GM18508 (cell line): ENCODE data around the gene ZFPL1.
A peak's percentile ranks its signal among the peaks of the same experiment; 100 is the strongest.
"Not testable (repeated sequence)": the region's sequence is repeated elsewhere in the genome, so short reads cannot be mapped to it uniquely, and the experiment has no call there.

Experiments
- ATAC-seq: cut with Tn5 transposase; IDR thresholded peaks from one replicate; pipeline ENCODE4 v1.9.1; 2021; ENCODE audit warnings: moderate number of reproducible peaks; ENCODE audit not compliant: insufficient read depth, unreplicated experiment

The ZFPL1 gene

DNA sequence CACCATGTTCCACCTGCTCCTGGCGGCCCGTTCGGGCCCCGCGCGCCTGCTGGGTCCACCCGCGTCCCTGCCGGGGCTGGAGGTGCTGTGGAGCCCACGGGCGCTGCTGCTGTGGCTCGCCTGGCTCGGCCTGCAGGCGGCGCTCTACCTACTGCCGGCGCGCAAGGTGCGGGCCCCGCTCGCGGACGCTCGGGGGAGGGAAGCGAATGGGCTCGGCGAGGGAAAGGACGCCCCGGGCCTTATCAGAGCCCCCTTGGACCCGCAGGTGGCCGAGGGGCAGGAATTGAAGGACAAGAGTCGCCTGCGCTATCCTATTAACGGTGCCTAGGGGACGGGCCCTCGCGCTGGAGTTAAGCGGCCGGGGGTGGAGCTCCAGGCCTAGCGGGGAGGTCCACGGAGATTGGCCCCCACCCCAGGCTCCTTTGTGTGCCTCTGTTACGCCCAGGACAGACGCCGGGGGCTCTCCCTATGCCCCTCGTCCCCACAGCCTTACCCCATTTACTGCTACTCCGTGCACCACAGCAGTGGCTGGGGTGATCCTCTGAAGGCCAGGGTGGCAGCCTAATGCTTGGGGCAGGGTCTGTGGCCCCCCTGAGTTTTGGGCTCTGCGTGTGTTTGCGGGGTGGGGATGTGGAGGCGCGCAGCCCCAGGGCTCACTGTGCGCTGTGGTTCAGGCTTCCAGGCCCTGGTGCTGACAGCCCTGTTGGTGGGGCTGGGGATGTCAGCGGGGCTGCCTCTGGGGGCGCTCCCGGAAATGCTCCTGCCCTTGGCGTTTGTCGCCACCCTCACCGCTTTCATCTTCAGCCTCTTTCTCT is 28.7 kb downstream of the ZFPL1 start:
- no peak for ATAC-seq

DNA sequence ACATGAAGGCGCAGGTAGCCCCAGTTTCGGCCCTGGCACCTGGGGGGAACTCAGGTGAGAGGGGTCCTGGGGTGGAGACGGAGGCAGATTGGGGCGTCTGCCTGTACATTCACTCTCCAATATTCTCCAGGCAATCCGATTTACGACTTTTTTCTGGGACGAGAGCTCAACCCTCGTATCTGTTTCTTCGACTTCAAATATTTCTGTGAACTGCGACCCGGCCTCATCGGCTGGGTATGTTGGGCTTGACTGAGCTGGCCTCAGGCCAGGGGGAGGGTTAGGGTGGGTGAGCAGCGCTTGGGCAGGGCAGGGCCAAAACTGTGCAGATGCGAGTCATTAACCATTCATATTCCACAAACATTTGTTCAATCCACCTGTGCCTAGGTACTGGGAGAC is 29.3 kb downstream of the ZFPL1 start:
- no peak for ATAC-seq

DNA sequence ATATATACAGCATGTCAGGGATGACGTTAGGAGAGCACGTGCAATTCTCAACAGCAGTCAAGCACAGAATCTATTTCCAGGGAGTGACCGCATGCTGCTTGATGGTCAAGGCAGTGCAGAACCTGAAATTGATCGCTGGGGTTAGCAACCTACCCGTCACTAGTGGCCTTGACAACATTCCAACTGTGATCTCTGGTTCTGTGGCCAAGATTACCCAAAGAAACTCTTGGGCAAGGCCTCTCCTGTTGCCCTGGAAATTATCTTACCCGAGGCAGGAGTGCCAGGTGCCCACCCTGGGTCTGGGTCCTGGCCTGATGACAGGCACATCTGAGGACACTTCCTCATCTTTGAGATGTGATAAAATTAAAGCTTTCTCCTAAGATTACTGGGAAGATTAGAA is 29.8 kb downstream of the ZFPL1 start:
- no peak for ATAC-seq

DNA sequence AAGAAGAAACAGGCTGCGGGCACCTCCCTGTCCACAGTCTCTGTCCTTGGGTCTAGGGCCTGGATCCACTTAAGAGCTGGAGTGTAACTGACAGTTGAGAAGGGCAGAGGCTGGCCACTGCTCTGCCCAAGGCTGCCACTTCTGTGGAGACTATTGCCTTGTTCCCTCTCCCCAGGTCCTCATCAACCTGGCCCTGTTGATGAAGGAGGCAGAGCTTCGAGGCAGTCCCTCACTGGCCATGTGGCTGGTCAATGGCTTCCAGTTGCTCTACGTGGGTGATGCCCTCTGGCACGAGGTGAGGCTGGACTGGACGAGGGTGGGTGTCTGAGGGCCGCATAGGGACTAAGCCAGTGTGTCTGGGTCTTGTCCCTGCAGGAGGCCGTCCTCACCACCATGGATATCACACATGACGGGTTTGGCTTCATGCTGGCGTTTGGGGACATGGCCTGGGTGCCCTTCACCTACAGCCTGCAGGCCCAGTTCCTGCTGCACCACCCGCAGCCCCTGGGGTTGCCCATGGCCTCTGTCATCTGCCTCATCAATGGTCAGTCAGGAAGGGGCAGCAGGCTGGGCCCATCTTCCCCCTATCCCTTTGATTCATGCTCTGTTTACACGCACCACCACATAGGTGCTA is 30.6 kb downstream of the ZFPL1 start:
- ATAC-seq, result no peak

DNA sequence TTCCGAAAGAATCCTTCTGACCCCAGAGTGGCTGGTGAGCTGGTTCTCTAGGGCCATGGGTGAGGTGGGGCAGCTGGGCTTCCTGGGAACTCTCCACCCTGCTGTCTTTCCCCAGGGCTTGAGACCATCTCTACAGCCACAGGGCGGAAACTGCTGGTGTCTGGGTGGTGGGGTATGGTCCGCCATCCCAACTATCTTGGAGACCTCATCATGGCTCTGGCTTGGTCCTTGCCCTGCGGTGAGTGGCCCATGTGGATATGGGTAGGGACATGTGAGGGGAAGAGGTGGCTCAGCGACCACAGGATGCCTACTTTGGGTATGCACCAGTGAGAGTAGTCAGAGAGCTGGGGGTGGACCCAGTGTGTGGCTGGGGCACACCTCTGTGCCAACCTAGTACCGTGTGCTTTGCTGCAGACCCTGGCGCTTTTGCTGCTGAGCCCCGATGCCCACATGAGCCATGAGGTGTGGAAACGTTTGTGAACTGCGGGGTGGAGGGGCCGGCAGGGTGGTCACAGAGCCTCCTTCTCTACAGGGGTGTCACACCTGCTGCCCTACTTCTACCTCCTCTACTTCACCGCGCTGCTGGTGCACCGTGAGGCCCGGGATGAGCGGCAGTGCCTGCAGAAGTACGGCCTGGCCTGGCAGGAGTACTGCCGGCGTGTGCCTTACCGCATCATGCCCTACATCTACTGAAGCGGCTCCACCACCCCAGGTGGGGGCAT is 31.5 kb downstream of the ZFPL1 start:
- no peak for ATAC-seq

DNA sequence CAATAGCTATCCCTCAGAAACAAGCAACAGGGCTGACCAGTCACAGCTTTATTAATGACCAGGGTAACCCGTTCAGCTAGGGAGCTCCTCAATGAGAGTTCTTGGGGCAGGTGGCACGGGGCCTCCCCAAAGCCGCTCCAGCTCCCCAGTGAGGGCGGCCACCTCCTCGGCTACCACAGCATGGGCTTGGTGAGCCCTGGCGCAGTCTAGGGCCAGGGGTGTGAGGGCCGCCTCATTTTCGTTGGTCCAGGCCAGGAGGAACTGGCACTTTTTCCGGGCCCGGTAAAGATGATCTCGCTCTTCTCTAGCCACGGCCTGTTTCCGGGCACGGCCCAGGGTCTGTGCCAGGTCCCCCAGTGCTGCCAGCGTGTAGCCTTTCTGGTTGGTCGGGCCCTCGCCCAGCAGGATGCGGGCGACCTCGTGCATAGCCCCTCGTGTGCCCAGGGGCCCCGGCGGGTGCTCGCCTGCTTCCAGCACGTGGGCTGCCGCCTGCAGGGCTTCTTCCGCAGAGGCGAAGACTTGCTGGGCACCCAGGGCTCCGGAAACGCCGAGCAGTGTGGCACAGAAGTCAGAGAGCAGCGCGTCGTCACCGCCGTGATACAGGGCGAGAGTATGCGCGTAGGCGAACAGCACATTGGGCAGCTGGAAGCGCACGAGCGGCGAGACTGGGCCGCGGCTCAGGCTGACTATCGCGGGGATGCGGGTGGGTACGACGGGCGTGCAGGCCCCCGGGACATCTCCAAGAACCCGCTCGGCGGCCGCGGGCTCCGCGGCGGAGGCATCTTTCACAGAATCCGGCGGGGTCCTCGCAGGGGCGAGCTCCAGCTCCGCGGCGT is 32.6 kb downstream of the ZFPL1 start:
- no peak for ATAC-seq

DNA sequence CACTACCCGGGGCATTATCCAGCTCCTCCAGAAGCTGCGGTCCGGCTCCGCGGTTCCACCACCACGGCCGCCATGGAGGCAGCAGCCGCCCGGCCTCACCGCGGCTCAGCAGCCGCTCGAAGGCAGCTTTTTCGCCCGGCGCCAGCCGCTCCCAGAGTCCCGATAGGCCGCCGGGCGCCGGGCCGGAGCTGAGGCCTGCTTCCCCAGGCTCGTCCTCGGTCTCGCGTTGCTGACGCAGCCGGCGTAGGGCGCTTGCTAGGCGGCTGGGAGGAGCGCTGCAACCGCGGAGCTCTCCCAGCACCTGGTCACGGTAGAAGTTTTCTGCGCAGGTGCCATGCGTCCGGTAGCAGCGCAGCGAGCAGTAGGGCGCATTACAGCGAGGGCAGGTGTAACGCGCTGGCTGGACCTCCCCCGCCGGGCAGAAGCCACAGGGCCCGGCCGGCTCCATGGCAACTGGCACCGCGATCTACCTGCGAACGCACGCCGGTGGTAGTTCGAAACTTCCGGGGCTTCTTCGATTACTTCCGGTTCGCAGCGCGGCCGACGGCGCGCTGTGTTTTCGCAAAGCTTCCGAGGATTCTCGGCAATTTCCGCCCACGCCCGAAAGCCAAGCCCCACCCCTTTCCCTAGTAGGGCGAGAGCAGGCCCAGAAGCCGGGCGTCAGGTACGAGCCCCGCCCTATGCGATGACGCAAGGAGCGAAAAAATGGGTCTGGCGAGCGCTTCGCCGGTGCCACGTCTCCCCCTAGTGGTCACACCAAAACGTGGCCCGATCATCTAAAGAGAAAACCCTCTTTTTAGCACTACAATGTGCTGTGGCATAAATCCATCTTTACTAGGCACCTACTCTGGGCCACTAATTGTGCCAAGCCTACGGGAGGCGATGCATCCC is 33.4 kb downstream of the ZFPL1 start, which contains the start of gene ZNHIT2:
ZNHIT2 (minus strand) TSS at position 496 of the 891 bp plus-strand sequence; CDS start at position 448, 48 bp downstream.
- ATAC-seq, result peak; percentile 41

DNA sequence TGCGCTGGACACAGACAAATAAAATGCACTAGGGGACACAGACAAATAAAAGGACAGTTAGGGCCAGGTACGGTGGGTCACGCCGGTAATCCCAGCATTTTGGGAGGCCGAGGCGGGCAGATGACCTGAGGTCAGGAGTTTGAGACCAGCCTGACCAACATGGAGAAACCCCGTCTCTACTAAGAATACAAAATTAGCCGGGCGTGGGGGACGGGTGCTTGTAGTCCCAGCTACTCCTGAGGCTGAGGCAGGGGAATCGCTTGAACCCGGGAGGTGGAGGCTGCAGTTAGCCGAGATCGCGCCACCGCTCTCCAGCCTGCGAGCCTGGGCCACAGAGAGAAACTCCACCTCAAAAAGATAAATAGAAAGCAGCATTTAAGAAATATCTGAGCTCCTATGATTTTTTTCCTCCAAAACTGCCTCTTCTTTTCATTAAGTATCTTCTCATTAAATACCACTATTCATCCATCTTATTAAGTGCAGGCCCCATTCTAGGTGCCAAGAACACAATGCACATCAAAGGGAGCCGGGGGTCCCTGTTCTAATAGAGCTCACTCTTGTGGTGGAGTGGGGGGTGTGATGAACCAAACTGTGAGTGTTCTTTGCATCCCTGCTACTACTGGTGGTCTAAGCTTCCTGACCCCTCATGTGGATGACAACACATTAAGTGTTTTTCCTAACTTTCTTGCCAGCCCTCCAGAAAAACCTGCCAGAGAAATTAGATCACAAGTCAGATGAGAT is 34.2 kb downstream of the ZFPL1 start:
- ATAC-seq, result no peak

DNA sequence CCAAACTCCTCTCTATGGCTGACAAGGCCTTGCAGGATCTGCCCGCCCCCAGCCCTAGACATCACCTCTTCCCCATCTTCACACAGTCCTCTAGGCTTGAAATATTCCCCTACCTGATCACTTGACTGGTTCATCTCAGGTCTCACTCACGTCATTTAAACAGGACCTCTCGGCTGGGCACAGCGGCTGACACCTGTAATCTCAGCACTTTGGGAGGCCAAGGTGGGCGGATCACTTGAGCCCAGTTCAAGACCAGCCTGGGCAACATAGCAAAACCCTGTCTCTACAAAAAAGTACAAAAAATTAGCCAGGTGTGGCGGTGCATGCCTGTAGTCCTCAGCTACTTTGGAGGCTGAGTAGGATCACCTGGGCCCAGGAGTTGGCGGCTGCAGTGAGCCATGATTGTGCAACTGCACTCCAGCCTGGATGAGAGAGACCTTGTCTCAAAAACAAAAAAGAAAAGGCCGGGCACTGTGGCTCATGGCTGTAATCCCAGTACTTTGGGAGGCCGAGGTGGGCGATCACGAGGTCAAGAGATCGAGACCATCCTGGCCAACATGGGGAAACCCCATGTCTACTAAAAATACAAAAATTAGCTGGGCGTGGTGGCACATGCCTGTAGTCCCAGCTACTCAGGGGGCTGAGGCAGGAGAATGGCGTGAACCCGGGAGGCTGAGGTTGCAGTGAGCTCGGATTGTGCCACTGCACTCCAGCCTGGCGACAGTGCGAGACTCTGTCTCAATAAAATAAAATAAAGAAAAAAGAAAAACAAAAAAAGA is 35.1 kb downstream of the ZFPL1 start:
- not testable (repeated sequence) for ATAC-seq

DNA sequence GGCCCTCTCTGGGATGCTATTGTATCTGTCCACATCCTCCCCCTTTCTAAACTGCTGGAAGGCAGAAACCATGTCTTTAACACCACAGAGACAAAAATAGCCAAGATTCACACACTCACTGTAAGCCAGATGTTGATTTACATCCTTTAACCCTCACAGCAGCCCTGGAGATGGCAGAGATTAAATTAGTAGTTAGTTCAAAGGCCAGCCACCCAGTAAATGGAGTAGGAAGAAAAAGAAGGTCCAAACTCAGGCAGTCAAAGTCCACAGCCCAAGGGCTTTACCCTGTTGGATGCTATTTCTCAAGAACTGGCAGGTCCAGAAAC is 35.6 kb downstream of the ZFPL1 start:
- no peak for ATAC-seq

DNA sequence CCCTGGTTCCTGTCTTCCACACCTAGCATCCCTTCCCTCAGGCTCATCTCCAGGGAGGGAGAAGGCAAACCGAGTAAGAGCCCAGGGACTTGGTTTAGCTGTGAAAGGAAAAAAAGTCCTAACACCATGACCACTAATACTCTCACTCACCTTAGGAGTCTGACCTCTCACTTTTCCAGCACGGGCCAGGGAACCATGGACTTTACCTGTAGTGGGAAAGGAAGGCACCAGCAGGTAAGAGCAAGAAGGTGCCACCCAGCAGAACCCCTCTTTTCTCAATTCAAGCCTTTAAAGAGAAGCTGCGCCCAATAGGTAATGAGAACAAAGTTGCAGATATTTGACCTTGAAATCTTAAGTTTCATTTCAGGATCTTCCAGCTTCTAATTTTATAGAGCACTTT is 36.8 kb downstream of the ZFPL1 start:
- no peak for ATAC-seq

DNA sequence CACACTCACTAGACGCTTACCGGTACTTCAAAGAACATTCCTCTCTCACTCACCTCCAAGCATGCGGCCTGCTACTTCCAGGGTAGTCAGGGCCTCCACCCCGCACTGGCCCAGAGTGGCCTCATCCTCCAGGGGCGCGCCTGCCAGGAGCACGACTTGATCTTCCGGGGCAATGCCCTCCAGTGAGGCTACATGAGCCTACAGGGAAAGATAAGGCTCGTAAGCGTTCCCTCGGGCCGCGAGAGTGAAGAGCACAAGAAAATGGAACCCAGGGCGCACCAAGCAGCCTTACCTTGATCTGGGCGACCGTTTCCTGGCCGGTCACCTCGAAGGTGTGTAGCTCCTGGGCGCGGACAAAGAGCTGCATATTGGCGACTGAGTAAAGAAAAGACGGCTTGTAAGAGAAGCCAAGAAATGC is 37.4 kb downstream of the ZFPL1 start:
- ATAC-seq, result no peak

DNA sequence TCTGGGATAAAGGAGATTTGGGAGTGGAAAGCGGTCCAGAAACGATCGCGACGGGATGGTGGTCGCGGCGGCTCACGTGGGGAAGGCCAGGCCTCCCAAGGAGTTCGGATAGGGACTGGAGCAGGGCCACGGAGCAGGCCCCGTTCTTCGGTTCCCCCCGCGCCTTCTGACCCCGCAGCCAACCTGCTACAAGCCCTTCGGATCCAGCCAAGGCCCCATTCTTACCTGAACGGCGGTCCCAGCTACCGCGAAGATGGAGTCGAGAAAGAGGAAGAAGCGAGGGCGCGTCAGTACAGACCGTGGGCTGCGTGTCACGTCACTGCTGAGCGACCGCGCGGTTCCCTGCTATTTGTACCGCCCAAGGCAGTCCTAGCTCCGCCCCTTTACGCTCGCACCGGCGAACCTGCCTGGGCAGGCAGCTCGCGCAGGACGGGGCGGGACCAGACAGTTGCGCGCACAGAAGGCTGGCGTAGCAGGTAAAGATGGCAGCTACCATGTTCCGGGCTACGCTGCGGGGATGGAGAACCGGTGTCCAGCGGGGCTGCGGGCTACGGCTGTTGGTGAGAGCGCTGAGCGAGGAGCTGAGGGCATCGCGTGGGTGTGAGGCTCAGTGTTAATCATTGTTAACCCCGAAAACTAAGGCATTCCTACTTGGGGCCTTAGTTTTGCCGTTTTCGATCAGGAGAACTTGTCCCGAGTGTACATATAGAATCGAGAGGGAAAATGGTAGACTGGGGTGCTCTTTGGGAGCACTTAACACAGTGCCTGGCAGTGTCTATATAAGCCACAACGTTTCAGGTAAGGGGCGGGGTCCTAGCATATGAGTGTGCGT is 38.1 kb downstream of the ZFPL1 start, which contains the start of the genes FAU and MRPL49:
FAU (minus strand) TSS at position 270 of the 832 bp plus-strand sequence. CDS start 321 bp downstream, outside the sequence.
MRPL49 (plus strand) TSS at position 457 of the 832 bp plus-strand sequence; CDS start at position 483, 26 bp downstream.
- ATAC-seq, result peak; percentile 50

DNA sequence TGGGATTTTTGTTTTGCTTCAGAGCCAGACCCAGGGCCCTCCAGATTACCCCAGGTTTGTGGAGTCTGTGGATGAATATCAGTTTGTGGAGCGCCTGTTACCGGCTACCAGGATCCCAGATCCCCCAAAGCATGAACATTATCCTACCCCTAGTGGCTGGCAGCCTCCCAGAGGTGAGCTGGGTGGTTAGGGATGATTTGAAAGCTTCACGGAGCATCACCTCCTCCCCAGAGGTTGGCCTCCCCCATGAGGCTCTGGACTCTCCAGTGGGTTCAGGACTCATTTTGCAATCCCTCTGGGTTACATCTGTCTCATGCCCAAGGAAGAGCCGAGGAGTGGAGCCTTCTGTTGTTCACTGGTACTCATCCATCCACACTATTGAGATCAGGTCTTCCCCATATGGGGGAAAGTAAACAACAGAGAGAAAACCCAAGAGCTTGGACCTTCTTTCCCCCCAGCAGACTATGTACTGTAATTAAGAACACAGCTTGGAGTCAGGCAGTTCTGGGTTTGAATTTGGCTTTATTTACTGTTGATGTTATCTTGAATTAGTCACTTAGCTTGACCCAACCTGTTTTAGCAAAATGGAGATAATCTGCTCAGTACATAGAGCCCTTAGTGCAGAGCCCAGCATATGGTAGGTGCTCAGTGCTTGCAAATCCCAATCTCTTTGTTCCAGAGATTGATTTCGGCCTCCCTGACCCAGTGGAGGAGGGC is 40.6 kb downstream of the ZFPL1 start:
- no peak for ATAC-seq

DNA sequence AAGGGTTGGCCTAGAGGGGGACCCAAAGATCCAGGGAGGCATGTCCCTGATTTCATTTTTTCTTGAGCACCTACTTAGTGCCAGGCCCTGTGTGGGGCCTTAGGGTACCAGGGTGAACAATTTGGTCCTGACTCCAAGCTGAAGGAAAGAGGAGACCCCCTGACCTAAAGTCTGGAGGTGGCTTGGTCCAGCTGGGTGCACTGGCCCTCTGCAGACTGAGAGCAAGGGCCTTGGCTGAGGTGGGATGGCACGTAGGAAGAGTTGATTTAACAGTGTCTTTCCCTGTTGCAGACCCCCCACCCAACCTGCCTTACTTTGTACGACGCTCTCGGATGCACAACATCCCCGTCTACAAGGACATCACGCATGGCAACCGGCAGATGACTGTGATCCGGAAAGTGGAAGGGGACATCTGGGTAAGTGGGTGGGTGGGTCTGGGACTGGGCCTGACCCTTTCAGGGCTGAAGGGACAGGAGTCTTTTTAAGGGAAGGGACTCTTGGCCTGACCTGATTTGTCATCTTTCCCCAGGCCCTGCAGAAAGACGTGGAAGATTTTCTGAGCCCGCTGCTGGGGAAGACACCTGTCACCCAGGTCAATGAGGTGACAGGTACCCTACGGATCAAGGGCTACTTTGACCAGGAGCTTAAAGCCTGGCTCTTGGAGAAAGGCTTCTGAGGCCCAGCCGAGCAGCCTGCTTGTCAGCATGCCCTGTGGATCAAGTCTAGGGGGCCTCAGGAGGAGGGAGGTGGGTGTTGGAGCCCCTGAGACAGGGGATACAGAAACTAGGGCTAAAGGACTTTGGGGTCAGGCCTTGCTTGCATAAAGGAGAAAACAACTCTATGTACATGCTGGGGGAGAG is 41.4 kb downstream of the ZFPL1 start:
- no peak for ATAC-seq
